Activated CD8-positive, alpha-beta T cell treated with anti-CD3 and anti-CD28 coated beads, Interleukin-2, amount 10 ng/mL, durations not matched to agents 7 days and 5 days (primary cell): Measurements from ENCODE around the gene E2F8. TPM values are rescaled to one million over a fixed set of nuclear protein-coding genes. Genes with fewer than 3 reads are reported as not detected.
A peak's percentile ranks its signal among the peaks of the same experiment; 100 is the strongest.

Experiments
- ATAC-seq: fragments of 150-1000 bp; cut with Tn5 transposase; one replicate; pipeline ENCODE4 v1.10.0; 2021; ENCODE audit warnings: moderate library complexity
- CTCF ChIA-PET: fragments of 350-600 bp; sonication (Branson Sonifier 250); formaldehyde crosslinking; loops from one replicate; lab custom pipeline; 2021; ENCODE audit warnings: antibody characterized with exemption; lab: Charles Lee
- POLR2A ChIA-PET: fragments of 350-600 bp; sonication (Branson Sonifier 250); formaldehyde crosslinking; loops from one replicate; lab custom pipeline; 2021; ENCODE audit warnings: antibody characterized with exemption; lab: Charles Lee
- DNase-seq: peaks from one replicate; pipeline ENCODE4 v3.0.0-alpha.2; 2020
- H3K27ac Mint-ChIP-seq: one replicate; pipeline ENCODE4 v1.8.0; 2021; ENCODE audit warnings: mild to moderate bottlenecking, mixed read lengths
- H3K27me3 Mint-ChIP-seq: one replicate; pipeline ENCODE4 v1.8.0; 2021; ENCODE audit warnings: low read depth, mixed read lengths
- H3K36me3 Mint-ChIP-seq: one replicate; pipeline ENCODE4 v1.8.0; 2021; ENCODE audit warnings: low read depth, mixed read lengths
- H3K4me1 Mint-ChIP-seq: one replicate; pipeline ENCODE4 v1.8.0; 2021; ENCODE audit warnings: low read depth, mixed read lengths
- H3K4me3 Mint-ChIP-seq: one replicate; pipeline ENCODE4 v1.8.0; 2021; ENCODE audit warnings: mild to moderate bottlenecking, mixed read lengths
- H3K9me3 Mint-ChIP-seq: one replicate; pipeline ENCODE4 v1.8.0; 2022; ENCODE audit warnings: mixed read lengths; ENCODE audit not compliant: insufficient read depth
- total RNA-seq, 2 experiments: library from RNA; stranded (reverse); gene quantifications; one replicate each; pipeline ENCODE4 v1.2.3, GENCODE V29; 2021

Gene E2F8
- total RNA-seq, 2 experiments from 2014 or later: 44.4 to 46.5 TPM

DNA sequence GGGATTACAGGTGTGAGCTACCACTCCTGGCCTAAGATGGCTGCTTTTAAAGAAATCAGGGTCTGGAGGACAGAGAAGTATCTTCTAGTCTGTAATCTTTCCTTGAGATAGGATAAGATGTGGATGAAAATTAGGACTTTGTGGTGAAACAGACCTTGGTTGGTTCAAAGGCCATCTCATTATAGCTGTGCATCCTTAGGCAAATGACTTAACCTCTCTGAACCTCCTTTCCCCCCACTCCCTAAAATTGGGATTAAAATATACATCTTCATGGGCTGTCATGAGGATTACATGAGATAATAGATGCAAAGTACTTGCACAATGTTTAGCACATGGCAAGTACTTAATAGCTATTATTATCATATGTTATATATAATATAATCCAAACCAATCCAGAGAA, 10.8 kb upstream of the E2F8 start:
- ChIA-PET CTCF (interaction anchor here (1.0 to 1.9 kb wide), 4 partner anchors 8 to 181 kb away, joined by 3 to 6 read pairs (median 5); no protein-coding TSS in a partner anchor), POLR2A (interaction anchor here (0.5 to 1.4 kb wide), 2 partner anchors 10 to 74 kb away, joined by 3 read pairs; no protein-coding TSS in a partner anchor)
- no peak for ATAC-seq
- Mint-ChIP-seq H3K27me3 (peaks cover 48% of the 10 kb centered on the region), H3K4me3 (no peak overlapping the region), H3K36me3 (peaks cover 3% of the 10 kb centered on the region), H3K4me1 (no peaks in the 10 kb centered on the region), H3K9me3 (peaks cover 8% of the 10 kb centered on the region), H3K27ac (no peak overlapping the region)
- DNase-seq: no peak

GRCh38 chr11:19246816-19247215, 6.1 kb upstream of the E2F8 start:
- Mint-ChIP-seq H3K27me3 (peaks cover 61% of the 10 kb centered on the region), H3K4me3 (no peak overlapping the region), H3K36me3 (peaks cover 6% of the 10 kb centered on the region), H3K4me1 (peaks cover 22% of the 10 kb centered on the region), H3K27ac (no peak overlapping the region), H3K9me3 (peaks cover 8% of the 10 kb centered on the region)
- CTCF ChIA-PET: interaction anchor here (1.0 kb wide), 1 partner anchor 13 kb away, joined by 3 read pairs; no protein-coding TSS in a partner anchor
- POLR2A ChIA-PET: no interaction called here
- no peak for DNase-seq
- no peak for ATAC-seq

- Mint-ChIP-seq H3K27me3 (peaks cover 53% of the 10 kb centered on the region), H3K9me3 (peaks cover 8% of the 10 kb centered on the region), H3K27ac (no peak overlapping the region), H3K4me1 (peaks cover 22% of the 10 kb centered on the region), H3K36me3 (peaks cover 11% of the 10 kb centered on the region), H3K4me3 (no peak overlapping the region)
- DNase-seq: no peak
- POLR2A ChIA-PET: no interaction called here
- CTCF ChIA-PET: no interaction called here
- ATAC-seq: no peak
These were observed 4.6 kb upstream of the E2F8 start for GRCh38 chr11:19245351-19245750.

- POLR2A ChIA-PET: interaction anchor here (0.8 kb wide), 1 partner anchor 37 kb away, joined by 3 read pairs; no protein-coding TSS in a partner anchor
These were observed 3.9 kb upstream of the E2F8 start for GRCh38 chr11:19244621-19245020.

GRCh38 chr11:19244084-19244483, 3.3 kb upstream of the E2F8 start:
- peaks cover 41% of the 10 kb centered on the region for H3K27me3 Mint-ChIP-seq
- no peak for DNase-seq
- H3K9me3 Mint-ChIP-seq: peaks cover 2% of the 10 kb centered on the region
- H3K36me3 Mint-ChIP-seq: peaks cover 16% of the 10 kb centered on the region
- H3K27ac Mint-ChIP-seq: no peak overlapping the region
- ATAC-seq: no peak
- ChIA-PET CTCF (interaction anchor here (1.2 kb wide), 2 partner anchors 15 to 16 kb away, joined by 3 read pairs; no protein-coding TSS in a partner anchor), POLR2A (interaction anchor here (0.6 to 0.8 kb wide), 2 partner anchors 37 to 128 kb away, joined by 3 read pairs; no protein-coding TSS in a partner anchor)
- peaks cover 28% of the 10 kb centered on the region for H3K4me1 Mint-ChIP-seq
- no peak overlapping the region for H3K4me3 Mint-ChIP-seq

More at GRCh38 chr11:19244621-19245020, 3.9 kb upstream of the E2F8 start:
- H3K27me3 Mint-ChIP-seq: peaks cover 46% of the 10 kb centered on the region
- H3K4me3 Mint-ChIP-seq: no peak overlapping the region
- CTCF ChIA-PET: interaction anchor here (1.2 kb wide), 2 partner anchors 15 kb away, joined by 3 read pairs; no protein-coding TSS in a partner anchor
- peaks cover 7% of the 10 kb centered on the region for H3K9me3 Mint-ChIP-seq
- H3K27ac Mint-ChIP-seq: no peak overlapping the region
- H3K4me1 Mint-ChIP-seq: peaks cover 24% of the 10 kb centered on the region
- peaks cover 13% of the 10 kb centered on the region for H3K36me3 Mint-ChIP-seq
- DNase-seq (no peak), ATAC-seq (no peak)

DNA sequence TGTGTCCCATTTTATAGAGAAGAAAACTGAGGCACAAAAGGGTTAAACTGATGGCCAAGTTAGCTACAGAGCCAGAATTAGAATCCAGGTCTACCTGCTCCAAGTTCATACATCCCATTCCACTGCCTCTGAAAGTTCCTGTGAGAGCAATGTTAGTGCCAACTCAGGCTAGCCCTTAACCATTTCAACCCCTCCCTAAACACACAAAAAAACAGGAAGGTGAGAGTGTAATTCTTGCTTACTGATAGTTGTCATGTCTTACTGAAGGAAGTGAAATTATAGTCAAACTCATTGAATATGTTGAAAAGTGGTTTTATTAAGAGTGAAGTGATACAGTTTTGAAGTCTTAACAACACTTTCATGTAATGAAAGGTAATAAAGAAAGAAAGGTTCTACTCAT, 2.9 kb upstream of the E2F8 start:
- H3K4me1 Mint-ChIP-seq: peaks cover 32% of the 10 kb centered on the region
- CTCF ChIA-PET: interaction anchor here (1.2 kb wide), 2 partner anchors 16 kb away, joined by 3 read pairs; no protein-coding TSS in a partner anchor
- no peaks in the 10 kb centered on the region for H3K9me3 Mint-ChIP-seq
- no peak overlapping the region for H3K27ac Mint-ChIP-seq
- DNase-seq (no peak), ATAC-seq (no peak)
- peaks cover 37% of the 10 kb centered on the region for H3K27me3 Mint-ChIP-seq
- no peak overlapping the region for H3K4me3 Mint-ChIP-seq
- POLR2A ChIA-PET: interaction anchor here (0.6 kb wide), 2 partner anchors 88 to 128 kb away, joined by 3 read pairs; no protein-coding TSS in a partner anchor
- peaks cover 20% of the 10 kb centered on the region for H3K36me3 Mint-ChIP-seq

GRCh38 chr11:19243143-19243542, 2.4 kb upstream of the E2F8 start:
- Mint-ChIP-seq H3K27ac (no peak overlapping the region), H3K36me3 (peaks cover 24% of the 10 kb centered on the region), H3K27me3 (peaks cover 32% of the 10 kb centered on the region), H3K4me1 (peaks cover 36% of the 10 kb centered on the region), H3K4me3 (no peak overlapping the region), H3K9me3 (no peaks in the 10 kb centered on the region)
- CTCF ChIA-PET: interaction anchor here (1.2 to 1.4 kb wide), 3 partner anchors 9 to 17 kb away, joined by 3 to 4 read pairs (median 3); no protein-coding TSS in a partner anchor
- POLR2A ChIA-PET: interaction anchor here (0.6 kb wide), 1 partner anchor 87 kb away, joined by 3 read pairs; no protein-coding TSS in a partner anchor
- no peak for DNase-seq
- ATAC-seq: no peak

- POLR2A ChIA-PET: interaction anchor here (0.9 kb wide), 1 partner anchor 9 kb away, joined by 3 read pairs; no protein-coding TSS in a partner anchor
- DNase-seq (peak; percentile 30), ATAC-seq (no peak)
- H3K4me3 Mint-ChIP-seq: peak overlapping the region; percentile 97
- H3K4me1 Mint-ChIP-seq: peaks cover 36% of the 10 kb centered on the region
- H3K27ac Mint-ChIP-seq: peak overlapping the region; percentile 89
- CTCF ChIA-PET: interaction anchor here (0.5 to 1.4 kb wide), 2 partner anchors 10 to 1201 kb away, joined by 3 to 4 read pairs; no protein-coding TSS in a partner anchor
- H3K27me3 Mint-ChIP-seq: peaks cover 28% of the 10 kb centered on the region
- H3K36me3 Mint-ChIP-seq: peaks cover 30% of the 10 kb centered on the region
- H3K9me3 Mint-ChIP-seq: no peaks in the 10 kb centered on the region
These were observed 1.6 kb upstream of the E2F8 start for GRCh38 chr11:19242179-19242932.

GRCh38 chr11:19241260-19242178, 774 bp upstream of the E2F8 start:
- H3K9me3 Mint-ChIP-seq: no peaks in the 10 kb centered on the region

GRCh38 chr11:19239039-19239438, 1.7 kb downstream of the E2F8 start:
- POLR2A ChIA-PET: no interaction called here

More at GRCh38 chr11:19241260-19242178, 774 bp upstream of the E2F8 start:
- peak; percentile 74 for DNase-seq
- Mint-ChIP-seq H3K36me3 (peaks cover 38% of the 10 kb centered on the region), H3K4me3 (peak overlapping the region; percentile 97), H3K27ac (peak overlapping the region; percentile 89), H3K27me3 (peaks cover 20% of the 10 kb centered on the region), H3K4me1 (peaks cover 36% of the 10 kb centered on the region)
- ChIA-PET CTCF (interaction anchor here (0.5 to 1.4 kb wide), 4 partner anchors 11 to 1202 kb away, joined by 3 to 4 read pairs (median 4); no protein-coding TSS in a partner anchor), POLR2A (interaction anchor here (0.9 kb wide), 2 partner anchors 10 to 11 kb away, joined by 3 to 4 read pairs; no protein-coding TSS in a partner anchor)
- ATAC-seq: peak; percentile 63

GRCh38 chr11:19237813-19238212, 2.9 kb downstream of the E2F8 start:
- ChIA-PET CTCF (no interaction called here), POLR2A (no interaction called here)
- H3K27me3 Mint-ChIP-seq: peaks cover 3% of the 10 kb centered on the region
- peaks cover 23% of the 10 kb centered on the region for H3K4me1 Mint-ChIP-seq
- ATAC-seq: no peak
- no peak overlapping the region for H3K4me3 Mint-ChIP-seq
- no peak overlapping the region for H3K27ac Mint-ChIP-seq
- no peak for DNase-seq
- peaks cover 66% of the 10 kb centered on the region for H3K36me3 Mint-ChIP-seq
- H3K9me3 Mint-ChIP-seq: no peaks in the 10 kb centered on the region

More at GRCh38 chr11:19239039-19239438, 1.7 kb downstream of the E2F8 start:
- CTCF ChIA-PET: interaction anchor here (0.7 to 1.0 kb wide), 2 partner anchors 28 to 162 kb away, joined by 3 to 5 read pairs; no protein-coding TSS in a partner anchor
- Mint-ChIP-seq H3K36me3 (peaks cover 60% of the 10 kb centered on the region), H3K4me1 (peaks cover 33% of the 10 kb centered on the region), H3K27ac (no peak overlapping the region), H3K4me3 (peak overlapping the region; percentile 78), H3K27me3 (peaks cover 10% of the 10 kb centered on the region), H3K9me3 (no peaks in the 10 kb centered on the region)
- ATAC-seq (no peak), DNase-seq (no peak)
